ENCODE data around the gene CYP1A2. TPM values are rescaled to one million over a fixed set of nuclear protein-coding genes. Genes with fewer than 3 reads are reported as not detected.

The CYP1A2 gene
- total RNA-seq, 4 donors from 2014 or later: not detected

- no peak overlapping the region for H3K4me3 ChIP-seq (ENCODE audit: low read depth, poor library complexity, severe bottlenecking)
- intact Hi-C loops (cut with DNase I; ENCODE audit: low total_unique reads): no loop called here
- TF ChIP-seq, protein P1, sequence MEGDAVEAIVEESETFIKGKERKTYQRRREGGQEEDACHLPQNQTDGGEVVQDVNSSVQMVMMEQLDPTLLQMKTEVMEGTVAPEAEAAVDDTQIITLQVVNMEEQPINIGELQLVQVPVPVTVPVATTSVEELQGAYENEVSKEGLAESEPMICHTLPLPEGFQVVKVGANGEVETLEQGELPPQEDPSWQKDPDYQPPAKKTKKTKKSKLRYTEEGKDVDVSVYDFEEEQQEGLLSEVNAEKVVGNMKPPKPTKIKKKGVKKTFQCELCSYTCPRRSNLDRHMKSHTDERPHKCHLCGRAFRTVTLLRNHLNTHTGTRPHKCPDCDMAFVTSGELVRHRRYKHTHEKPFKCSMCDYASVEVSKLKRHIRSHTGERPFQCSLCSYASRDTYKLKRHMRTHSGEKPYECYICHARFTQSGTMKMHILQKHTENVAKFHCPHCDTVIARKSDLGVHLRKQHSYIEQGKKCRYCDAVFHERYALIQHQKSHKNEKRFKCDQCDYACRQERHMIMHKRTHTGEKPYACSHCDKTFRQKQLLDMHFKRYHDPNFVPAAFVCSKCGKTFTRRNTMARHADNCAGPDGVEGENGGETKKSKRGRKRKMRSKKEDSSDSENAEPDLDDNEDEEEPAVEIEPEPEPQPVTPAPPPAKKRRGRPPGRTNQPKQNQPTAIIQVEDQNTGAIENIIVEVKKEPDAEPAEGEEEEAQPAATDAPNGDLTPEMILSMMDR (IDR thresholded peaks at IDR 0.05): peak in 1 of 3 donors; percentile 62
- no peak for TF ChIP-seq POLR2A (IDR thresholded peaks at IDR 0.05)
- peak in 1 of 2 donors; percentile 94 for DNase-seq (ENCODE audit: low spot score in 2 of 2)
- 44 to 47% methylated on average over 15 of the region's 18 CpGs for WGBS, 2 donors
Measured at GRCh38 chr15:74799856-74800558, 51.4 kb downstream of the CYP1A2 start.

DNA sequence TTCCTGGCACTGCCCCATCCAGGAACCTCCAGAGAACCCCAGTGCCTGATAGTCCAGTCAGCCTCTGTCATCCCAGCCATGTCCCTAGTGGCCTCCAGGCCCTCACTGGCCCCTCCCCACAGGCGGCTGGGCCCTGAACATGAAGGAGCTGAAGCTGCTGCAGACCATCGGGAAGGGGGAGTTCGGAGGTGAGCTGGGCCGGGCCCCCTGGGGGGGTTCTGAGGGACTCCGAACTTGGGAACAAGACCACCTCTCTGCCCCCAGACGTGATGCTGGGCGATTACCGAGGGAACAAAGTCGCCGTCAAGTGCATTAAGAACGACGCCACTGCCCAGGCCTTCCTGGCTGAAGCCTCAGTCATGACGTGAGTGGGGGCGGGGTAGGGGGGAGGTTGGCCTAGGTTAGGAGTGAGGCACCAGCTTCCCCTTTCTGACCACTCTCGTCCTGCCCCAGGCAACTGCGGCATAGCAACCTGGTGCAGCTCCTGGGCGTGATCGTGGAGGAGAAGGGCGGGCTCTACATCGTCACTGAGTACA is 52.0 kb downstream of the CYP1A2 start:
- WGBS, 2 donors: 82 to 85% methylated on average over 17 to 18 of the region's 20 CpGs
- H3K4me3 ChIP-seq (ENCODE audit: low read depth, poor library complexity, severe bottlenecking): no peak overlapping the region
- DNase-seq (ENCODE audit: low spot score in 2 of 2): no peak
- TF ChIP-seq POLR2A (IDR thresholded peaks at IDR 0.05): no peak
- TF ChIP-seq, protein P1 (IDR thresholded peaks at IDR 0.05): no peak
- intact Hi-C loops (cut with DNase I; ENCODE audit: low total_unique reads): no loop called here

DNA sequence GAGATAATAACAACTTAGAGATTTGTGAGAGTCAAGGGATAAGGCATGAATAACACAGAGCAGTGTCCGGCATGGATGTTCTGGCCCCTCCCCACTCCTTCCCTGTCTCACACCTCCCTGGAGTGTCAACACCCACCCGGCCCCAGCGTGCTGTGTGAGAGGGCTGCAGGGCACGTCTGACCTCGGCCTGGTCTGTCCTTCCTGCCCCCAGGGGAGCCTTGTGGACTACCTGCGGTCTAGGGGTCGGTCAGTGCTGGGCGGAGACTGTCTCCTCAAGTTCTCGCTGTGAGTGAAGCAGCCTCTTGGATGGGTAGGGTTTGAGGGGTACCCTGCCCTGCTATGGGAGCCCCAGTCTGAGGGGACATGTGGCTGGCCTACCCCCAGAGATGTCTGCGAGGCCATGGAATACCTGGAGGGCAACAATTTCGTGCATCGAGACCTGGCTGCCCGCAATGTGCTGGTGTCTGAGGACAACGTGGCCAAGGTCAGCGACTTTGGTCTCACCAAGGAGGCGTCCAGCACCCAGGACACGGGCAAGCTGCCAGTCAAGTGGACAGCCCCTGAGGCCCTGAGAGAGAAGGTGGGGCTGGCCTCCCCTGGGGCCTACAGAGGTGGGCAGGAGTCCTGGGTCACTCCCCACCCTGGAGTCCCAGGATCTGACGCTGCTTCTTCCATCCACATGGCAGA is 52.8 kb downstream of the CYP1A2 start:
- 91 to 93% methylated on average over 14 to 18 of the region's 18 CpGs for WGBS, 2 donors
- intact Hi-C loops (cut with DNase I; ENCODE audit: low total_unique reads): no loop called here
- H3K4me3 ChIP-seq (ENCODE audit: low read depth, poor library complexity, severe bottlenecking): no peak overlapping the region
- DNase-seq (ENCODE audit: low spot score in 2 of 2): no peak
- TF ChIP-seq POLR2A (IDR thresholded peaks at IDR 0.05): no peak
- TF ChIP-seq, protein P1 (IDR thresholded peaks at IDR 0.05): no peak

- TF ChIP-seq, protein P1 (IDR thresholded peaks at IDR 0.05): no peak
- no peak for TF ChIP-seq POLR2A (IDR thresholded peaks at IDR 0.05)
- no peak overlapping the region for H3K4me3 ChIP-seq (ENCODE audit: low read depth, poor library complexity, severe bottlenecking)
- WGBS, 2 donors: 90% methylated on average over 17 to 18 of the region's 20 CpGs
- intact Hi-C loops (cut with DNase I; ENCODE audit: low total_unique reads): no loop called here
- DNase-seq (ENCODE audit: low spot score in 2 of 2): no peak
Measured at GRCh38 chr15:74802290-74802689, 53.6 kb downstream of the CYP1A2 start.

GRCh38 chr15:74802862-74803447 is 54.3 kb downstream of the CYP1A2 start:
- no peak for DNase-seq (ENCODE audit: low spot score in 2 of 2)
- WGBS, 2 donors: 87 to 92% methylated on average over 29 to 31 of the region's 31 CpGs

More at GRCh38 chr15:74802862-74803447, 54.3 kb downstream of the CYP1A2 start:
- no peak overlapping the region for H3K4me3 ChIP-seq (ENCODE audit: low read depth, poor library complexity, severe bottlenecking)
- TF ChIP-seq, protein P1 (IDR thresholded peaks at IDR 0.05): no peak
- TF ChIP-seq POLR2A (IDR thresholded peaks at IDR 0.05): no peak
- intact Hi-C loops (cut with DNase I; ENCODE audit: low total_unique reads): no loop called here
